Measurements from ENCODE around the gene SPEG. TPM values are rescaled to one million over a fixed set of nuclear protein-coding genes. Genes with fewer than 3 reads are reported as not detected.

SPEG gene
- total RNA-seq, 4 donors from 2014 or later = 3.2 to 49.5 (median 10.2) TPM

DNA sequence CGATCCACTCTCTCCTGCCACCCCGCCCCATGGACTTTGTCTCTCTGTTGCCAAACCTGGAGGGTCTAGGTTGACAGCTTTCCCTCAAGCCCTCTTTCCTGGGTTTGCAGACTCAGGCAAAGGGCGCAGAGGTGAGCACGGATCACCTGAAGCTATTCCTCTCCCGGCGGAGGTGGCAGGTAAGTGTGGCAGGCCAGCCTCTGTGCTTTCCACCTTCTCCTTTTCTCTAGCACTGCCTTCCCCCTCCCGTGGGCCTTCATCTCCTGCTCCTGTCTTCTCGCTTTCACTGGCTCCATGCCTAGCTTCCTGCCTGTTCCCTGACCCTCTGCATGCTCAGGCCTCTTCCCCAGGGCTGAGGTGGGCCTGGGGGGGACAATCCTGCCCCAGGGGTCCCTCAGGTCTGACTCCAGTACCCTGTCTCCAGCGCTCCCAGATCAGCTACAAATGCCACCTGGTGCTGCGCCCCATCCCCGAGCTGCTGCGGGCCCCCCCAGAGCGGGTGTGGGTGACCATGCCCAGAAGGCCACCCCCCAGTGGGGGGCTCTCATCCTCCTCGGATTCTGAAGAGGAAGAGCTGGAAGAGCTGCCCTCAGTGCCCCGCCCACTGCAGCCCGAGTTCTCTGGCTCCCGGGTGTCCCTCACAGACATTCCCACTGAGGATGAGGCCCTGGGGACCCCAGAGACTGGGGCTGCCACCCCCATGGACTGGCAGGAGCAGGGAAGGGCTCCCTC is 48.2 kb downstream of the SPEG start:
- Histone ChIP-seq H3K4me3 (no peak overlapping the region), H3K4me1 (peaks cover 0 to 13% (median 9%) of the 10 kb centered on the region in 4 donors), H3K27me3 (peaks cover 0 to 23% of the 10 kb centered on the region in 2 donors), H3K9me3 (no peaks in the 10 kb centered on the region), H3K27ac (no peak overlapping the region), H3K36me3 (no peaks in the 10 kb centered on the region)
- no peak for DNase-seq
- TF ChIP-seq POLR2A (IDR thresholded peaks at IDR 0.05) = no peak
- TF ChIP-seq, protein P1, sequence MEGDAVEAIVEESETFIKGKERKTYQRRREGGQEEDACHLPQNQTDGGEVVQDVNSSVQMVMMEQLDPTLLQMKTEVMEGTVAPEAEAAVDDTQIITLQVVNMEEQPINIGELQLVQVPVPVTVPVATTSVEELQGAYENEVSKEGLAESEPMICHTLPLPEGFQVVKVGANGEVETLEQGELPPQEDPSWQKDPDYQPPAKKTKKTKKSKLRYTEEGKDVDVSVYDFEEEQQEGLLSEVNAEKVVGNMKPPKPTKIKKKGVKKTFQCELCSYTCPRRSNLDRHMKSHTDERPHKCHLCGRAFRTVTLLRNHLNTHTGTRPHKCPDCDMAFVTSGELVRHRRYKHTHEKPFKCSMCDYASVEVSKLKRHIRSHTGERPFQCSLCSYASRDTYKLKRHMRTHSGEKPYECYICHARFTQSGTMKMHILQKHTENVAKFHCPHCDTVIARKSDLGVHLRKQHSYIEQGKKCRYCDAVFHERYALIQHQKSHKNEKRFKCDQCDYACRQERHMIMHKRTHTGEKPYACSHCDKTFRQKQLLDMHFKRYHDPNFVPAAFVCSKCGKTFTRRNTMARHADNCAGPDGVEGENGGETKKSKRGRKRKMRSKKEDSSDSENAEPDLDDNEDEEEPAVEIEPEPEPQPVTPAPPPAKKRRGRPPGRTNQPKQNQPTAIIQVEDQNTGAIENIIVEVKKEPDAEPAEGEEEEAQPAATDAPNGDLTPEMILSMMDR (IDR thresholded peaks at IDR 0.05) = no peak

GRCh38 chr2:219483451-219484342 is 49.1 kb downstream of the SPEG start:
- Histone ChIP-seq H3K4me3 (peak overlapping the region in 2 of 4 donors; percentile 21 to 28), H3K36me3 (no peaks in the 10 kb centered on the region), H3K9me3 (no peaks in the 10 kb centered on the region), H3K27me3 (peaks cover 0 to 23% of the 10 kb centered on the region in 2 donors), H3K4me1 (peaks cover 0 to 13% (median 9%) of the 10 kb centered on the region in 4 donors), H3K27ac (no peak overlapping the region)
- no peak for DNase-seq
- no peak for TF ChIP-seq POLR2A (IDR thresholded peaks at IDR 0.05)
- TF ChIP-seq, protein P1 (IDR thresholded peaks at IDR 0.05) = no peak

GRCh38 chr2:219484343-219485200 is 49.9 kb downstream of the SPEG start:
- Histone ChIP-seq H3K27ac (no peak overlapping the region), H3K27me3 (peaks cover 0 to 23% of the 10 kb centered on the region in 2 donors), H3K4me3 (peak overlapping the region in 3 of 4 donors; percentile 21 to 28 (median 22)), H3K4me1 (peaks cover 0 to 13% (median 9%) of the 10 kb centered on the region in 4 donors), H3K9me3 (no peaks in the 10 kb centered on the region), H3K36me3 (no peaks in the 10 kb centered on the region)
- TF ChIP-seq POLR2A (IDR thresholded peaks at IDR 0.05) = no peak
- TF ChIP-seq, protein P1 (IDR thresholded peaks at IDR 0.05) = no peak
- no peak for DNase-seq

GRCh38 chr2:219485201-219485580 is 50.5 kb downstream of the SPEG start:
- Histone ChIP-seq H3K27ac (no peak overlapping the region), H3K27me3 (peaks cover 0 to 23% of the 10 kb centered on the region in 2 donors), H3K9me3 (no peaks in the 10 kb centered on the region), H3K4me3 (peak overlapping the region in 1 of 4 donors; percentile 21), H3K4me1 (peaks cover 0 to 13% (median 9%) of the 10 kb centered on the region in 4 donors), H3K36me3 (no peaks in the 10 kb centered on the region)
- no peak for TF ChIP-seq POLR2A (IDR thresholded peaks at IDR 0.05)
- TF ChIP-seq, protein P1 (IDR thresholded peaks at IDR 0.05) = no peak
- DNase-seq = no peak

GRCh38 chr2:219486380-219486959 is 51.8 kb downstream of the SPEG start:
- TF ChIP-seq, protein P1 (IDR thresholded peaks at IDR 0.05) = no peak
- no peak for TF ChIP-seq POLR2A (IDR thresholded peaks at IDR 0.05)
- Histone ChIP-seq H3K4me3 (no peak overlapping the region), H3K27me3 (peaks cover 0 to 23% of the 10 kb centered on the region in 2 donors), H3K27ac (no peak overlapping the region), H3K36me3 (no peaks in the 10 kb centered on the region), H3K4me1 (peaks cover 0 to 13% (median 9%) of the 10 kb centered on the region in 4 donors), H3K9me3 (no peaks in the 10 kb centered on the region)
- DNase-seq = no peak

Data from Peyer's patch (tissue), 4 donors.